Body of pancreas (tissue), 4 donors: ENCODE measurements around the gene GPR142. TPM values are rescaled to one million over a fixed set of nuclear protein-coding genes. Genes with fewer than 3 reads are reported as not detected.

Source experiments
- ATAC-seq: fragments of 150-250 bp; one replicate; pipeline ENCODE4 v1.9.1; 2016
- DNase-seq, 4 donors: peaks; one replicate each; pipeline ENCODE4 v3.0.0-alpha.2; 2019
- H3K27ac ChIP-seq, 4 donors: fragments of 200-600 bp; sonication (generic); 1 replicate in 3 of 4; 2 replicates in 1 of 4; pipeline versions ENCODE4 v1.5.1 to v1.6.1; 2016 to 2019; ENCODE audit warnings: mild to moderate bottlenecking in 1 of 4, mixed read lengths in 1 of 4, moderate library complexity in 1 of 4
- H3K27me3 ChIP-seq, 2 donors: fragments of 200-600 bp; sonication (generic); one replicate each; pipeline ENCODE4 v1.6.0; 2016; ENCODE audit warnings: mild to moderate bottlenecking in 1 of 2
- H3K36me3 ChIP-seq, 2 donors: fragments of 200-600 bp; sonication (generic); replicated peaks in 1 of 2; 2 replicates each; pipeline ENCODE4 v1.5.1; 2016; ENCODE audit warnings: low read depth in 2 of 2; ENCODE audit not compliant: insufficient read depth in 1 of 2
- H3K4me1 ChIP-seq: fragments of 200-600 bp; sonication (generic); one replicate; pipeline ENCODE4 v1.6.0; 2016
- H3K4me3 ChIP-seq, 2 donors: fragments of 200-600 bp; sonication (generic); 1 replicate in 1 of 2; 2 replicates in 1 of 2; pipeline ENCODE4 v1.5.1; 2016 to 2019
- H3K9me3 ChIP-seq, 3 donors: fragments of 200-600 bp; sonication (generic); 1 replicate in 2 of 3; 2 replicates in 1 of 3; pipeline ENCODE4 v1.5.1; 2016
- CTCF ChIP-seq, 7 experiments: fragments of 450-650 bp in 4 of 7; fragments of 200-600 bp in 3 of 7; sonication (generic) in 3 of 7; IDR thresholded peaks; one replicate each; pipeline ENCODE4 v1.5.1; 2016 to 2019; ENCODE audit warnings: antibody characterized with exemption in 7 of 7
- POLR2A ChIP-seq, 3 donors: fragments of 450-650 bp; IDR thresholded peaks; one replicate each; pipeline ENCODE4 v1.6.1; 2016; ENCODE audit warnings: antibody characterized with exemption in 3 of 3, mild to moderate bottlenecking in 2 of 3
- WGBS, 2 donors: methylation state at CpG; one replicate each; pipeline ENCODE4 v1.1.5; 2017; 5-methylcytosine and 5-hydroxymethylcytosine counted together
- intact Hi-C: fragments of 100-400 bp; cut with DNase I; formaldehyde crosslinking; loops from one replicate; pipeline ENCODE4 v1.15.1; 2023
- total RNA-seq, 2 donors: library from RNA; depleted of rRNA; stranded (reverse); fragments of >200 nt; gene quantifications; one replicate each; pipeline ENCODE4 v1.1.0, GENCODE V29; 2016

GPR142 gene
- total RNA-seq, 2 donors from 2014 or later: 0.52 to 0.66 TPM

GRCh38 chr17:74362810-74363498 lies 4.4 kb upstream of the GPR142 start:
- intact Hi-C loops: no loop called here
- ATAC-seq: no peak
- TF ChIP-seq CTCF (IDR thresholded peaks at IDR 0.05) (no peak), POLR2A (IDR thresholded peaks at IDR 0.05) (no peak)
- H3K4me1 ChIP-seq: peaks cover 12% of the 10 kb centered on the region
- no peaks in the 10 kb centered on the region for H3K36me3 ChIP-seq
- no peak overlapping the region for H3K4me3 ChIP-seq
- no peaks in the 10 kb centered on the region for H3K9me3 ChIP-seq
- no peak overlapping the region for H3K27ac ChIP-seq
- H3K27me3 ChIP-seq: peaks cover 0 to 15% of the 10 kb centered on the region in 2 donors
- no peak for DNase-seq
- 17 to 31% methylated on average over 8 to 14 of the region's 14 CpGs for WGBS, 2 donors

GRCh38 chr17:74368341-74369081 lies 1.2 kb downstream of the GPR142 start:
- H3K9me3 ChIP-seq: no peaks in the 10 kb centered on the region
- WGBS, 2 donors: 4 to 13% methylated on average over 4 to 14 of the region's 14 CpGs
- peaks cover 6% of the 10 kb centered on the region for H3K4me1 ChIP-seq
- ATAC-seq (peak; percentile 83), DNase-seq (peak; percentile 72 to 82 (median 78))
- H3K36me3 ChIP-seq: no peaks in the 10 kb centered on the region
- no peak overlapping the region for H3K4me3 ChIP-seq
- peak; percentile 80 to 97 (median 86) for TF ChIP-seq CTCF (IDR thresholded peaks at IDR 0.05)
- no peak for TF ChIP-seq POLR2A (IDR thresholded peaks at IDR 0.05)
- intact Hi-C loops: no loop called here
- no peak overlapping the region for H3K27ac ChIP-seq
- H3K27me3 ChIP-seq: no peaks in the 10 kb centered on the region

- H3K9me3 ChIP-seq: no peaks in the 10 kb centered on the region
- peaks cover 12% of the 10 kb centered on the region for H3K4me1 ChIP-seq
- no peaks in the 10 kb centered on the region for H3K27me3 ChIP-seq
- intact Hi-C loops: no loop called here
- no peak overlapping the region for H3K4me3 ChIP-seq
- ATAC-seq (no peak), DNase-seq (peak in 3 of 4 donors; percentile 41 to 66 (median 52))
- no peak overlapping the region for H3K27ac ChIP-seq
- peak in 1 of 3 donors; percentile 20 for TF ChIP-seq POLR2A (IDR thresholded peaks at IDR 0.05)
- TF ChIP-seq CTCF (IDR thresholded peaks at IDR 0.05): no peak
- H3K36me3 ChIP-seq: no peaks in the 10 kb centered on the region
- 41 to 48% methylated on average over 10 of the region's 10 CpGs for WGBS, 2 donors
Observed at GRCh38 chr17:74369221-74369620, 1.9 kb downstream of the GPR142 start.

- Histone ChIP-seq H3K27me3 (no peaks in the 10 kb centered on the region), H3K27ac (no peak overlapping the region), H3K4me1 (peaks cover 12% of the 10 kb centered on the region), H3K4me3 (no peak overlapping the region), H3K36me3 (no peaks in the 10 kb centered on the region), H3K9me3 (no peaks in the 10 kb centered on the region)
- no peak for TF ChIP-seq POLR2A (IDR thresholded peaks at IDR 0.05)
- TF ChIP-seq CTCF (IDR thresholded peaks at IDR 0.05): no peak
- intact Hi-C loops: no loop called here
- ATAC-seq (no peak), DNase-seq (no peak)
- WGBS, 2 donors: 68 to 79% methylated on average over 8 to 15 of the region's 17 CpGs
Observed at GRCh38 chr17:74369665-74370490, 2.6 kb downstream of the GPR142 start.
